Heart left ventricle (tissue), 16 donors: ENCODE results near the gene VAMP7. TPM values are rescaled to one million over a fixed set of nuclear protein-coding genes. Genes with fewer than 3 reads are reported as not detected.
"Not testable (repeated sequence)": the region's sequence is repeated elsewhere in the genome, so short reads cannot be mapped to it uniquely, and the experiment has no call there.

ENCODE experiments used
- ATAC-seq, 4 donors: fragments of 200-7000 bp; cut with Tn5 transposase; one replicate each; pipeline ENCODE4 v1.9.1; 2020 to 2022; ENCODE audit warnings: moderate library complexity in 4 of 4, mild to moderate bottlenecking in 3 of 4, moderate number of reproducible peaks in 1 of 4
- DNase-seq, 5 donors: peaks; one replicate each; pipeline ENCODE4 v3.0.0-alpha.2; 2020
- H3K27ac ChIP-seq, 12 donors: fragments of 200-600 bp; sonication (generic) in 4 of 12; one replicate each; pipeline versions ENCODE4 v1.5.0 to v1.8.0; 2016 to 2022; ENCODE audit warnings: mild to moderate bottlenecking in 2 of 12
- H3K27me3 ChIP-seq, 9 donors: fragments of 200-600 bp; sonication (generic) in 2 of 9; one replicate each; pipeline versions ENCODE4 v1.5.1 to v1.8.0; 2016 to 2022; ENCODE audit warnings: mild to moderate bottlenecking in 3 of 9
- H3K36me3 ChIP-seq, 9 donors: fragments of 200-600 bp; sonication (generic) in 2 of 9; one replicate each; pipeline versions ENCODE4 v1.5.0 to v1.8.0; 2018 to 2022; ENCODE audit warnings: mild to moderate bottlenecking in 2 of 9
- H3K4me1 ChIP-seq, 12 donors: fragments of 200-600 bp; sonication (generic) in 4 of 12; one replicate each; pipeline versions ENCODE4 v1.5.0 to v1.8.0; 2016 to 2022; ENCODE audit warnings: mild to moderate bottlenecking in 3 of 12
- H3K4me3 ChIP-seq, 12 donors: fragments of 200-600 bp; sonication (generic) in 4 of 12; one replicate each; pipeline versions ENCODE4 v1.5.0 to v1.8.0; 2017 to 2022; ENCODE audit warnings: mild to moderate bottlenecking in 9 of 12, moderate library complexity in 4 of 12
- H3K9me3 ChIP-seq, 12 donors: fragments of 200-600 bp; sonication (generic) in 4 of 12; one replicate each; pipeline versions ENCODE4 v1.5.0 to v1.8.0; 2016 to 2022; ENCODE audit warnings: mild to moderate bottlenecking in 1 of 12
- POLR2A ChIP-seq, 2 donors: fragments of 450-650 bp; IDR thresholded peaks; one replicate each; pipeline ENCODE4 v1.6.1; 2017; ENCODE audit warnings: antibody characterized with exemption in 2 of 2, mild to moderate bottlenecking in 2 of 2, moderate library complexity in 2 of 2
- WGBS, 4 donors: extraction: QIAGEN DNeasy Blood & Tissue Kit in 2 of 4; methylation state at CpG; one replicate each; pipeline versions ENCODE4 v1.1.5 to v1.1.7; 2013 to 2018; 5-methylcytosine and 5-hydroxymethylcytosine counted together
- intact Hi-C, 10 donors: fragments of 100-400 bp; cut with DNase I; formaldehyde crosslinking; loops; one replicate each; pipeline versions ENCODE4 v1.11.1 to v1.14.2; 2022
- polyA plus RNA-seq, 2 donors: library from polyadenylated mRNA; stranded (reverse); fragments of 200-250 nt; gene quantifications; one replicate each; pipeline ENCODE4 v1.2.3, GENCODE V29; 2013
- total RNA-seq, 9 donors: library from RNA; depleted of rRNA in 2 of 9; stranded (reverse); fragments of >200 nt in 2 of 9; fragmentation: NEBNext Ultra II Directional in 3 of 9; extraction: Animal tissue kit (Norgen Biotek cat#: 25700) in 3 of 9; gene quantifications; one replicate each; pipeline versions ENCODE4 v1.1.0 to v1.2.4, GENCODE V29; 2016 to 2023
- TF ChIP-seq, protein P1 (sequence below), 12 donors: fragments of 200-600 bp; sonication (generic) in 4 of 12; IDR thresholded peaks; one replicate each; pipeline versions ENCODE4 v1.5.0 to v1.8.0; 2018 to 2022; ENCODE audit warnings: antibody characterized with exemption in 12 of 12, mild to moderate bottlenecking in 5 of 12
- donor health status: ischemic (EF 13 %, LVEDD 7.1; RV severe dilation, severe dysfunction).
- donor health status: healthy with polysubstance abuse.
- donor health status: DM: no; HTN: yes; CAD: no.
- donor health status: DM: no; HTN: no; CAD: no.
- donor health status: ischemic (EF 25% LVEDD 6.9; RV normal size, moderate dysfunction).
- donor health status: ischemic (EF 25% LVEDD 5.7; RV mildly dilated, moderate dysfunction).
- donor health status: healthy.
- donor health status: DM: yes; HTN: yes; CAD: no.
- donor health status: ischemic (EF 35%, LVEDD 5.7; RV mildly dilated, moderate dysfunction).
- donor health status: nonischemic (EF 11% LVEDD 7.7; RV severe dilation, severe dysfunction).
- donor health status: DM: yes; HTN: yes; CAD: no.
- donor health status: PGD.
- donor health status: ischemic (EF 29% LVEDD 5.4; RV normal size, mild dysfunction).
- donor health status: nonischemic (EF 23%, LVEDD 6.1; RV moderate dilation, normal function).

The VAMP7 gene
- total and polyA plus RNA-seq, 11 donors = 11.2 to 40.8 (median 24.3) TPM

DNA sequence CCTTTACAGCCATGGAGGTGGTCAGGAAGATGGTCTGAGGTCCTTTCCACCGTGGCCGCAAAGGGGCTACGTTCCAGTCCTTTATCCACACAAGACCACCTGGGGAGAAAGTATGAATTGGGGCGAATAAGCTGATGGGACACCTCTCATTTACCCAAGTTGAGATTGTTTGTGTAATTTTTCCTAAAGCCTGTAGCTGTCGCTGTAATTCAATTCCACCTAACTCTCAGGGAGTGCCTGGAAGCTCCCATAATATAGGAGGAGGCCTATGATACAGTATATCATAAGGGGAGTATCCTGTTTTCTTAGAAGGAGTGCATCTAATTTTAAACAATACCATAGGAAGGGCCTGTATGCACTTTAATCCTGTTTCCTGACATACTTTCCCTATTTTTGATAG lies 90.5 kb downstream of the VAMP7 start:
- TF ChIP-seq, protein P1, sequence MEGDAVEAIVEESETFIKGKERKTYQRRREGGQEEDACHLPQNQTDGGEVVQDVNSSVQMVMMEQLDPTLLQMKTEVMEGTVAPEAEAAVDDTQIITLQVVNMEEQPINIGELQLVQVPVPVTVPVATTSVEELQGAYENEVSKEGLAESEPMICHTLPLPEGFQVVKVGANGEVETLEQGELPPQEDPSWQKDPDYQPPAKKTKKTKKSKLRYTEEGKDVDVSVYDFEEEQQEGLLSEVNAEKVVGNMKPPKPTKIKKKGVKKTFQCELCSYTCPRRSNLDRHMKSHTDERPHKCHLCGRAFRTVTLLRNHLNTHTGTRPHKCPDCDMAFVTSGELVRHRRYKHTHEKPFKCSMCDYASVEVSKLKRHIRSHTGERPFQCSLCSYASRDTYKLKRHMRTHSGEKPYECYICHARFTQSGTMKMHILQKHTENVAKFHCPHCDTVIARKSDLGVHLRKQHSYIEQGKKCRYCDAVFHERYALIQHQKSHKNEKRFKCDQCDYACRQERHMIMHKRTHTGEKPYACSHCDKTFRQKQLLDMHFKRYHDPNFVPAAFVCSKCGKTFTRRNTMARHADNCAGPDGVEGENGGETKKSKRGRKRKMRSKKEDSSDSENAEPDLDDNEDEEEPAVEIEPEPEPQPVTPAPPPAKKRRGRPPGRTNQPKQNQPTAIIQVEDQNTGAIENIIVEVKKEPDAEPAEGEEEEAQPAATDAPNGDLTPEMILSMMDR (IDR thresholded peaks at IDR 0.05) = peak in 3 of 12 donors; percentile 6 to 17 (median 13)
- H3K4me1 ChIP-seq, ATAC-seq, intact Hi-C loops, H3K27me3 ChIP-seq, H3K27ac ChIP-seq, H3K4me3 ChIP-seq, H3K36me3 ChIP-seq, DNase-seq: not testable (repeated sequence)
- peaks cover 0 to 11% (median 0%) of the 10 kb centered on the region in 12 donors for H3K9me3 ChIP-seq
- 62 to 71% (median 66%) methylated on average over 5 of the region's 5 CpGs for WGBS, 4 donors

DNA sequence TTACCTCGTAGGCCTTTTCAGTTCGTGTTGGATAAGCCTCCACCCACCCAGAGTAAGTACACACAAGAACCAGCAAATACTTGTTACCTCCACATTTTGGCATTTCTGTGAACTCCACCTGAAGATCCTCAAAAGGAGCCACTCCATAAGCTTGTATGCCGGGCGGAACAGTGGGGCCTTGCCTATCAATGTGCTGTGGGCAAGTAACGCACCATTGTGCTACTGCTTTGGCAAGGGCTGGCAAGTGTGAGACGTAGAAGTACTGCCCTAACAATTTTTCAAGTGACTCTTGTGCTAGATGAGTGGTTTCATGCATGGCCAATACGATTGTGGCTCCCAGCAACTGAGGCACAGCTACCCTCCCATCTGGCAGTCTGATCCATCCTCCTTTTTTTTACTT lies 91.1 kb downstream of the VAMP7 start:
- H3K27me3 ChIP-seq, DNase-seq, intact Hi-C loops, H3K4me3 ChIP-seq, H3K4me1 ChIP-seq, H3K27ac ChIP-seq, ATAC-seq, H3K36me3 ChIP-seq: not testable (repeated sequence)
- H3K9me3 ChIP-seq = peaks cover 0 to 11% (median 0%) of the 10 kb centered on the region in 12 donors
- 66 to 73% (median 71%) methylated on average over 7 of the region's 7 CpGs for WGBS, 4 donors

DNA sequence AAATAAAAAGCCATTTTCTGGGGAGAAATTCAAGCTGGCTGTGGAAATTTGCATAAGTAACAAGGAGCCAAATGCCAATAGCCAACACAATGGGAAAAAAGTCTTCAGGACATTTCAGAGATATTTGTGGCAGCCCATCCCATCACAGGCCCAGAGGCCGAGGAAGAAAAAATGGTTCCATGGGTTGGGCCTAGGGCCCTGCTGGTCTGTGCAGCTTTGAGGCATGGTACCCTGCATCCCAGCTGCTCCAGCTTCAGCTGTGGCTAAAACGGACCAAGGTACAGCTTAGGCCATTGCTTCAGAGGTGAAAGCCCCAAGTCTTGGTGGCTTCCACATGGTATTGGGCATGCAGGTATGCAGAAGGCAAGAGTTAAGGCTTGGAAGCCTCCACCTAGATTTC lies 102.2 kb downstream of the VAMP7 start:
- TF ChIP-seq, protein P1 (IDR thresholded peaks at IDR 0.05) = no peak
- no peak for TF ChIP-seq POLR2A (IDR thresholded peaks at IDR 0.05)
- intact Hi-C loops = no loop called here
- ATAC-seq = no peak
- H3K4me3 ChIP-seq = no peak overlapping the region
- 51 to 74% (median 64%) methylated on average over 2 of the region's 2 CpGs for WGBS, 4 donors
- no peak for DNase-seq
- H3K27me3 ChIP-seq = no peaks in the 10 kb centered on the region
- H3K4me1 ChIP-seq = no peaks in the 10 kb centered on the region
- H3K36me3 ChIP-seq = no peaks in the 10 kb centered on the region
- peaks cover 0 to 16% (median 4%) of the 10 kb centered on the region in 12 donors for H3K9me3 ChIP-seq
- no peak overlapping the region for H3K27ac ChIP-seq

DNA sequence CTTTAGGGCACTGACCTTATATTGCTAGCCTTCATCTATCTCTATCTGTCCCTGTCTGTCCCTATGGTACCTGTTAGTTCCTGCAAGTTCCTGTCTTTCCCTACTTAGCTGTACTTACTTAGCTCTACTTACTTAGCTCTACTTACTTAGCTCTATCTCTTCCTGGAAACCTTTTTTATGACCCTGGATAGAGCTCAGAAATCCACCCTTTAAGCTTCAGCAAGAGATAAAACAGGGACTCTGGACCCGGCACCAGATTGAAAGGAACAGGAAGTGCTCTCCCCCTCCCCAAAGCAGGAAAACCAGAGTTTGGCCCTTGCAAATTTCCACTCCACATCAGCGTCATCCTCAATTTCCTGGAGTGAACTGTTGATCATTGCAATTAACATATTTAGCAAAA lies 104.1 kb downstream of the VAMP7 start:
- intact Hi-C loops = no loop called here
- H3K9me3 ChIP-seq = peaks cover 0 to 16% (median 4%) of the 10 kb centered on the region in 12 donors

DNA sequence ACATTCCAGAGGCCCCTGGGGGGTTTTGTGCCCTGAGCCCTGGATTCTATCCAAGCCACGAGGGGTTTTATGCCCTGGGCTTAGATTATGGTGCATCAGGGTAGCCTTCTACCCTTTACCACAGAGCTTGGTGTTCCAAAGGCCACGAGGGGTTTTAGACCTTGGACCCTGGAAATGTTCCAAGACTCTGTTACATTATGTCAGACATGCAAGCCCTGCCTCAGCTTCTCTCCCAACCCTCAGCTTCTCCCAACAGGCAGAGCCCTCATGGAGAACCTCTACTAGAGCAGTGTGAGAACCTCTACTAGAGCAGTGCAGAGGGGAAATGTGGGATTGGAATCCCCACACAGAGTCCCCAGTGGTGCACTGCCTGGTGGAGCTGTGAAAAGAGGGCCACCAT lies 105.8 kb downstream of the VAMP7 start:
- intact Hi-C loops, H3K27me3 ChIP-seq, H3K36me3 ChIP-seq, H3K4me3 ChIP-seq, H3K27ac ChIP-seq, ATAC-seq, H3K4me1 ChIP-seq, DNase-seq: not testable (repeated sequence)
- H3K9me3 ChIP-seq = peaks cover 0 to 16% (median 4%) of the 10 kb centered on the region in 12 donors
- WGBS, 4 donors = 14 to 20% (median 19%) methylated on average over 2 of the region's 2 CpGs

More for the DNA sequence above, 104.1 kb downstream of the VAMP7 start:
- WGBS, 4 donors = 36 to 62% (median 49%) methylated on average over 2 of the region's 2 CpGs
- ATAC-seq (no peak), DNase-seq (no peak)
- Histone ChIP-seq H3K4me1 (no peaks in the 10 kb centered on the region), H3K36me3 (no peaks in the 10 kb centered on the region), H3K4me3 (no peak overlapping the region), H3K27me3 (no peaks in the 10 kb centered on the region), H3K27ac (no peak overlapping the region)
- TF ChIP-seq POLR2A (IDR thresholded peaks at IDR 0.05) = no peak
- TF ChIP-seq, protein P1 (IDR thresholded peaks at IDR 0.05) = no peak
